Lower leg skin (tissue), 4 donors: Measurements from ENCODE around the gene GALNT7. TPM values are rescaled to one million over a fixed set of nuclear protein-coding genes. Genes with fewer than 3 reads are reported as not detected.
A peak's percentile ranks its signal among the peaks of the same experiment; 100 is the strongest.

Experiments
- DNase-seq, 2 donors: peaks; one replicate each; pipeline ENCODE4 v3.0.0-alpha.2; 2019; ENCODE audit warnings: low spot score in 2 of 2
- H3K4me3 ChIP-seq: fragments of 200-600 bp; sonication (generic); 2 replicates; pipeline ENCODE4 v1.5.1; 2017; ENCODE audit warnings: mild to moderate bottlenecking, low read depth; ENCODE audit not compliant: poor library complexity, severe bottlenecking
- POLR2A ChIP-seq, 2 donors: fragments of 450-650 bp; IDR thresholded peaks; one replicate each; pipeline ENCODE4 v1.6.1; 2016 to 2017; ENCODE audit warnings: antibody characterized with exemption in 2 of 2, mild to moderate bottlenecking in 1 of 2, moderate library complexity in 1 of 2
- WGBS, 2 donors: methylation state at CpG; one replicate each; pipeline ENCODE4 v1.1.5; 2018; 5-methylcytosine and 5-hydroxymethylcytosine counted together
- intact Hi-C: fragments of 100-400 bp; cut with DNase I; formaldehyde crosslinking; loops from one replicate; pipeline ENCODE4 v1.15.0; 2023; ENCODE audit warnings: low total_unique reads
- total RNA-seq, 4 donors: library from RNA; depleted of rRNA; stranded (reverse); fragments of >200 nt; gene quantifications; one replicate each; pipeline ENCODE4 v1.1.0, GENCODE V29; 2016
- TF ChIP-seq, protein P1 (sequence below), 3 donors: fragments of 450-650 bp; IDR thresholded peaks; one replicate each; pipeline ENCODE4 v1.5.1; 2016; ENCODE audit warnings: antibody characterized with exemption in 3 of 3, mild to moderate bottlenecking in 3 of 3, moderate library complexity in 2 of 3

The GALNT7 gene
- total RNA-seq, 4 donors from 2014 or later = 2.3 to 14.0 (median 12.5) TPM

DNA sequence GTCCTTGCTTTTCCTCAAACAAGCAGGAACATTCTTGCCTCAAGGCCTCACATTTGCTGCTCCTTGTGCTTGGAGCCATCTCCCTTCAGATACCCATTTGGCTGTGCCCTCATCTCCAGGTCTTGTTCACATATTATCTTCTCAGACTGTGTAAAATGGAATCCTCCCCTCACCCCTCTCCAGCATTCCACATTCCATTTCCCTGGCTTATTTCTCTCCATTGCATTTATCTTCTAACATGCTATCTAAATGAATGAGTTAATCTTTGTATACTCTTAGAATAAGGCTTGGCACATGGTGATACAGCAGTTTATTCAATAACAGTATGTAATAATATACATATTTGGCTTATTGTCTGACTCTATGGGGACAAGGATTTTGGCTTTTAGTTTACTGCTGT is 8.8 kb upstream of the GALNT7 start:
- intact Hi-C loops = no loop called here
- TF ChIP-seq, protein P1, sequence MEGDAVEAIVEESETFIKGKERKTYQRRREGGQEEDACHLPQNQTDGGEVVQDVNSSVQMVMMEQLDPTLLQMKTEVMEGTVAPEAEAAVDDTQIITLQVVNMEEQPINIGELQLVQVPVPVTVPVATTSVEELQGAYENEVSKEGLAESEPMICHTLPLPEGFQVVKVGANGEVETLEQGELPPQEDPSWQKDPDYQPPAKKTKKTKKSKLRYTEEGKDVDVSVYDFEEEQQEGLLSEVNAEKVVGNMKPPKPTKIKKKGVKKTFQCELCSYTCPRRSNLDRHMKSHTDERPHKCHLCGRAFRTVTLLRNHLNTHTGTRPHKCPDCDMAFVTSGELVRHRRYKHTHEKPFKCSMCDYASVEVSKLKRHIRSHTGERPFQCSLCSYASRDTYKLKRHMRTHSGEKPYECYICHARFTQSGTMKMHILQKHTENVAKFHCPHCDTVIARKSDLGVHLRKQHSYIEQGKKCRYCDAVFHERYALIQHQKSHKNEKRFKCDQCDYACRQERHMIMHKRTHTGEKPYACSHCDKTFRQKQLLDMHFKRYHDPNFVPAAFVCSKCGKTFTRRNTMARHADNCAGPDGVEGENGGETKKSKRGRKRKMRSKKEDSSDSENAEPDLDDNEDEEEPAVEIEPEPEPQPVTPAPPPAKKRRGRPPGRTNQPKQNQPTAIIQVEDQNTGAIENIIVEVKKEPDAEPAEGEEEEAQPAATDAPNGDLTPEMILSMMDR (IDR thresholded peaks at IDR 0.05) = no peak
- TF ChIP-seq POLR2A (IDR thresholded peaks at IDR 0.05) = no peak
- no peak for DNase-seq
- no peak overlapping the region for H3K4me3 ChIP-seq

DNA sequence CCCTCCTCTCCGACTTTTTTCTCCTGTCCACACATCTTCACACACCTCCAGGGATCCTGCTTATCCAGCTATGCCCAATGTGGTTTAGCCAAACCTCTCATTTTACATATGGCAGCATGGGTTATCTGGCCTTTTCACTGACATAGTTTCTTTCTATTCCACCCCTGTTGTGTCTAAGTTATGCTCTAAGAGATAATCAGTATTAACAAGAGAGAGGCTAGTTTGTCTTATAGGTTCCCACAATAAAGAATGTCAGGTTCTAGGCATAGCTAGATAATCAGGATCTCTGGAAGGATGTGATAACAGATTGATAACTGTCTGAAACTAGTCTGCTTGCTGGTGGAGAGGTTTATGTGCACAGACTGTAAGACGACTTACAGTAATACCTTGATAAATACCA is 7.7 kb upstream of the GALNT7 start:
- no peak overlapping the region for H3K4me3 ChIP-seq
- TF ChIP-seq, protein P1 (IDR thresholded peaks at IDR 0.05) = no peak
- no peak for TF ChIP-seq POLR2A (IDR thresholded peaks at IDR 0.05)
- 91 to 95% methylated on average over 2 of the region's 2 CpGs for WGBS, 2 donors
- no peak for DNase-seq
- intact Hi-C loops = no loop called here

DNA sequence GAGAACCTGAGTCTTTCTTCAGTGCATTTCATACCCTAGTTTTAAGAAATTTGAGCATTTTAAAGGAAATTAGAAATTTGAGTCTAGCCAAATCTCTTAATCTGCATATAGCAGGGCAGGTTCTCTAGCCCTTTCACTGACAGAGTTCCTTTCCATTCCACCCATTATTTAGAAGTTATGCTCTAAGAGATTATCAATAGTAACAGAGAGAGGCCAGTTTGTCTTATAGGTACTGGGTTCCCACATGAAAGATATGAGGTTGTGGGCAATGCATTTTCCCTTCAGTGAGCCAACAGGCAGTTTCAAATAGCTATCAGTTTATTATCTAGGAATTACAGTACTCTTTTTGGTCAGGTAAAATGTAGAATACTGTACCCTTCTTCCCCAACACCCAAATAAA is 7.3 kb upstream of the GALNT7 start:
- TF ChIP-seq, protein P1 (IDR thresholded peaks at IDR 0.05) = no peak
- no peak for TF ChIP-seq POLR2A (IDR thresholded peaks at IDR 0.05)
- intact Hi-C loops = no loop called here
- no peak for DNase-seq
- no peak overlapping the region for H3K4me3 ChIP-seq

DNA sequence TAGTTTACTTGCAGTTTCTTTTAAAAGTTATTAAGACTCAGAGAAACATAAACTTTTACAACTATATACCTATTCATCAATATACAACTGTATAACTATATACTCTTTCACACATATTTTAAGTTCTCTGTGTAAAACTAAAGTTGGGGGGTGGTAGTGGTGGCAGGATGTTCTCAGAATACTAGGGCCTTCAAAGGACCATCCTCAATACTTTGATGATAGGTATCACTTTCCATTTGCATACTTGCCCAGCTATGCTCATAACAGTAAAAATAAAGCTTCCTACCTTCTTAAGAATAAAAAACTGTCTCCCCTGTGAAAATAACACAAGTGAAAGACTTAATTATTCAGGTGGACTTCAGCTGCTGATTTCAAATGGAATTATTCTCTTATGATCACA is 2.9 kb upstream of the GALNT7 start:
- no peak for DNase-seq
- TF ChIP-seq, protein P1 (IDR thresholded peaks at IDR 0.05) = no peak
- TF ChIP-seq POLR2A (IDR thresholded peaks at IDR 0.05) = no peak
- intact Hi-C loops = no loop called here
- H3K4me3 ChIP-seq = no peak overlapping the region

DNA sequence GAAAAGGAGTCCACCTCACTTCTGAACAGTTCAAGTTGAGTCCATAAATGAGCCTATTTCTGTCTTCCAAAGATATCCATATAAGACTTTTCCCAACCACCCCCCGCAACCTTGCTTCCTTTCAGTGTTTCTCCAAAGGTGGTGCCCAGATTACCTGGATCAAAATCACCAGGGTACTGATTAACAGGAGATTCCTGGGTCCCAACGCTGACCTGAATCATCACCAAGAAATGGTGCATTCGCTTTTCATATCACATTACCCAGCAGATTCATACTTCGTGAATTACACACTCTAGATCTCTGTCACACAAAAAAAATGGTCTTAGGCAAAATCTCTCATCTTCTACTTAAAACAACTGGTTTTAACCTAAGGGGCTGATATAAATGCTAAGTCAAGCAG is 2.1 kb upstream of the GALNT7 start:
- WGBS, 2 donors = 94 to 96% methylated on average over 4 of the region's 4 CpGs
- H3K4me3 ChIP-seq = no peak overlapping the region
- intact Hi-C loops = no loop called here
- DNase-seq = no peak
- no peak for TF ChIP-seq POLR2A (IDR thresholded peaks at IDR 0.05)
- TF ChIP-seq, protein P1 (IDR thresholded peaks at IDR 0.05) = no peak

DNA sequence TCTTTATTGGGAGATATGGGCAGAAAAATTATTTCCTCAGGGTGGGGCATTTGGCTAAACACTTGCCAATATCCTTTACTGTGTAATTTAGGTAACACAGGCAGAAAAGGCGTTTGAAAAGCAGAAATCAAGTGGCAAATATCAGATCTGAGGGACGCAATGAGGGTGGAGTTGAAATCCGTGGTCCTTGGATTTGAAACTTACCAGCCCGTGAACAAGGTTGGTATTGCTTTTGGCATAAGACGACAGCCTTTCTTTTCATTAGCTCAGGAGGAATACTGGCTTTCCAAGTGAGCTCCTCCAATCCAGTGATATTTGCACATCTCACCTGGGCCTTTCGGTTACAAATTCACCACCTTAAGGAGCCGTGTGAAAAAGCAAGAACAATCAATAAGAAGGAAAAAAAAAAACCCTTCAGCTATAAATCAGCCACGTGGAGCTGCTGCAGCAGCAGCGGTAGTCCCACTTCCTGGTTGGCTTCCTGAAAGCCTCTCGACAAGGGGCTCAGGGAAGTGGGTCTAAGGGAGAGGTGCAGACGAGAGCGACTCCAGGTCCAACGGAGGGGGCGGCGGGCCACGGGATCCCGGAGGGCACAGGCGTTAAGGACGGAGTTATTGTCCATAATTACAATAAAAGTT is 734 bp upstream of the GALNT7 start:
- TF ChIP-seq, protein P1 (IDR thresholded peaks at IDR 0.05) = no peak
- no peak for TF ChIP-seq POLR2A (IDR thresholded peaks at IDR 0.05)
- peak overlapping the region; percentile 63 for H3K4me3 ChIP-seq
- intact Hi-C loops = no loop called here
- no peak for DNase-seq
- WGBS, 2 donors = 1 to 2% methylated on average over 19 of the region's 19 CpGs
